Transverse colon (tissue), 4 donors: Measurements from ENCODE around the gene PRPF40A. TPM values are rescaled to one million over a fixed set of nuclear protein-coding genes. Genes with fewer than 3 reads are reported as not detected.
A peak's percentile ranks its signal among the peaks of the same experiment; 100 is the strongest.

ENCODE experiments used
- DNase-seq: peaks from one replicate; pipeline ENCODE4 v3.0.0-alpha.2; 2019
- H3K27ac ChIP-seq, 4 donors: fragments of 200-600 bp; sonication (generic); 2 replicates each; pipeline ENCODE4 v1.5.1; 2016 to 2018; ENCODE audit warnings: inconsistent platforms in 4 of 4
- H3K27me3 ChIP-seq: fragments of 200-600 bp; sonication (generic); 2 replicates; pipeline ENCODE4 v1.5.1; 2017; ENCODE audit warnings: inconsistent platforms
- H3K36me3 ChIP-seq, 4 donors: fragments of 200-600 bp; sonication (generic); 2 replicates each; pipeline ENCODE4 v1.5.1; 2017 to 2019; ENCODE audit warnings: inconsistent platforms in 4 of 4
- H3K4me1 ChIP-seq, 4 donors: fragments of 200-600 bp; sonication (generic); 2 replicates each; pipeline ENCODE4 v1.5.1; 2017 to 2020; ENCODE audit warnings: inconsistent platforms in 4 of 4
- H3K4me3 ChIP-seq, 4 donors: fragments of 200-600 bp; sonication (generic); 1 replicate in 1 of 4; 2 replicates in 3 of 4; pipeline versions ENCODE4 v1.5.1 to v1.6.1; 2017 to 2019; ENCODE audit warnings: inconsistent platforms in 4 of 4
- H3K9me3 ChIP-seq, 2 donors: fragments of 200-600 bp; sonication (generic); 2 replicates each; pipeline ENCODE4 v1.5.1; 2017 to 2019; ENCODE audit warnings: inconsistent platforms in 2 of 2
- CTCF ChIP-seq, 5 experiments: fragments of 200-600 bp in 3 of 5; fragments of 450-650 bp in 2 of 5; sonication (generic) in 3 of 5; IDR thresholded peaks; 1 replicate in 2 of 5; 2 replicates in 3 of 5; pipeline ENCODE4 v1.5.1; 2016 to 2017; ENCODE audit warnings: antibody characterized with exemption in 5 of 5, inconsistent platforms in 3 of 5, mild to moderate bottlenecking in 2 of 5, moderate library complexity in 1 of 5
- EP300 ChIP-seq: sonication (generic); formaldehyde crosslinking; IDR thresholded peaks from one replicate; pipeline ENCODE4 v1.6.1; 2017; ENCODE audit warnings: antibody characterized with exemption, low read depth
- POLR2A ChIP-seq: fragments of 450-650 bp; IDR thresholded peaks from one replicate; pipeline ENCODE4 v1.6.1; 2016; ENCODE audit warnings: antibody characterized with exemption, mild to moderate bottlenecking, moderate library complexity
- POLR2AphosphoS5 ChIP-seq, 3 donors: sonication (generic); formaldehyde crosslinking; IDR thresholded peaks; one replicate each; pipeline ENCODE4 v1.6.1; 2016; ENCODE audit warnings: antibody characterized with exemption in 3 of 3
- WGBS, 2 donors: methylation state at CpG; one replicate each; pipeline ENCODE4 v1.1.5; 2018; ENCODE audit warnings: low coverage in 1 of 2; 5-methylcytosine and 5-hydroxymethylcytosine counted together
- in situ Hi-C, 4 donors: fragments of 200-750 bp; cut with MboI; loops; one replicate each; pipeline versions ENCODE4 v1.15.0 to v1.15.1; 2017; ENCODE audit warnings: low sequenced_read_pairs in 3 of 4, low pct_ligation_motif_present in 1 of 4, low pct_unique_long_range_greater_than_20kb in 1 of 4
- intact Hi-C: fragments of 100-400 bp; cut with DNase I; formaldehyde crosslinking; loops from one replicate; pipeline ENCODE4 v1.15.1; 2023; ENCODE audit warnings: low total_unique reads
- total RNA-seq, 4 donors: library from RNA; depleted of rRNA; stranded (reverse); fragments of >200 nt; gene quantifications; one replicate each; pipeline ENCODE4 v1.1.0, GENCODE V29; 2016

The PRPF40A gene
- total RNA-seq, 4 donors from 2014 or later: 21.7 to 124 (median 104) TPM

GRCh38 chr2:152623076-152623740 is 94.1 kb downstream of the PRPF40A start:
- intact Hi-C loops (loop anchor here (10.0 kb wide), 1 partner anchor 288 kb away; the partner anchor contains the start of gene FMNL2), in situ Hi-C loops (loop anchor here in 2 of 4 donors (10.0 to 25.0 kb wide), 3 partner anchors 286 to 438 kb away; partner anchors contain the start of gene FMNL2 (in 2 of the 2))
- H3K36me3 ChIP-seq: no peaks in the 10 kb centered on the region
- 80 to 96% methylated on average over 7 to 13 of the region's 13 CpGs for WGBS, 2 donors
- DNase-seq: no peak
- no peak overlapping the region for H3K4me3 ChIP-seq
- H3K4me1 ChIP-seq: no peaks in the 10 kb centered on the region
- TF ChIP-seq EP300 (no peak), CTCF (IDR thresholded peaks at IDR 0.05) (no peak), POLR2A (no peak), POLR2AphosphoS5 (IDR thresholded peaks at IDR 0.05) (no peak)
- no peaks in the 10 kb centered on the region for H3K9me3 ChIP-seq
- no peak overlapping the region for H3K27ac ChIP-seq
- no peaks in the 10 kb centered on the region for H3K27me3 ChIP-seq

GRCh38 chr2:152622219-152622618 is 95.0 kb downstream of the PRPF40A start:
- Histone ChIP-seq H3K27me3 (no peaks in the 10 kb centered on the region), H3K4me3 (no peak overlapping the region), H3K36me3 (no peaks in the 10 kb centered on the region), H3K4me1 (no peaks in the 10 kb centered on the region), H3K9me3 (no peaks in the 10 kb centered on the region), H3K27ac (no peak overlapping the region)
- 81 to 95% methylated on average over 3 of the region's 3 CpGs for WGBS, 2 donors
- in situ Hi-C loops: loop anchor here in 2 of 4 donors (10.0 to 25.0 kb wide), 3 partner anchors 285 to 437 kb away; partner anchors contain the start of gene FMNL2 (in 2 of the 2)
- intact Hi-C loops: loop anchor here (10.0 kb wide), 1 partner anchor 287 kb away; the partner anchor contains the start of gene FMNL2
- DNase-seq: no peak
- TF ChIP-seq EP300 (no peak), POLR2AphosphoS5 (IDR thresholded peaks at IDR 0.05) (no peak), POLR2A (no peak), CTCF (IDR thresholded peaks at IDR 0.05) (no peak)

GRCh38 chr2:152620985-152621384 is 96.3 kb downstream of the PRPF40A start:
- no peak for DNase-seq
- H3K27me3 ChIP-seq: no peaks in the 10 kb centered on the region
- 33 to 95% methylated on average over 1 to 9 of the region's 9 CpGs for WGBS, 2 donors
- H3K4me1 ChIP-seq: no peaks in the 10 kb centered on the region
- H3K27ac ChIP-seq: peak overlapping the region in 3 of 4 donors; percentile 50 to 62 (median 53)
- no peaks in the 10 kb centered on the region for H3K9me3 ChIP-seq
- intact Hi-C loops (loop anchor here (10.0 kb wide), 1 partner anchor 286 kb away; the partner anchor contains the start of gene FMNL2), in situ Hi-C loops (loop anchor here in 2 of 4 donors (10.0 to 25.0 kb wide), 3 partner anchors 284 to 436 kb away; partner anchors contain the start of gene FMNL2 (in 2 of the 2))
- H3K4me3 ChIP-seq: no peak overlapping the region
- H3K36me3 ChIP-seq: no peaks in the 10 kb centered on the region
- TF ChIP-seq CTCF (IDR thresholded peaks at IDR 0.05): no peak
- TF ChIP-seq POLR2A: no peak
- no peak for TF ChIP-seq POLR2AphosphoS5 (IDR thresholded peaks at IDR 0.05)

GRCh38 chr2:152620208-152620607 is 97.1 kb downstream of the PRPF40A start:
- TF ChIP-seq POLR2A: no peak
- TF ChIP-seq POLR2AphosphoS5 (IDR thresholded peaks at IDR 0.05): peak in 2 of 3 donors; percentile 16 to 72
- Histone ChIP-seq H3K4me1 (no peaks in the 10 kb centered on the region), H3K36me3 (no peaks in the 10 kb centered on the region), H3K27me3 (no peaks in the 10 kb centered on the region), H3K4me3 (no peak overlapping the region), H3K9me3 (no peaks in the 10 kb centered on the region), H3K27ac (peak overlapping the region; percentile 37 to 62 (median 52))
- intact Hi-C loops (loop anchor here (10.0 kb wide), 1 partner anchor 285 kb away; the partner anchor contains the start of gene FMNL2), in situ Hi-C loops (loop anchor here in 2 of 4 donors (10.0 to 25.0 kb wide), 3 partner anchors 283 to 435 kb away; partner anchors contain the start of gene FMNL2 (in 2 of the 2))
- no peak for DNase-seq
- WGBS, 2 donors: 79 to 81% methylated on average over 7 of the region's 7 CpGs
